Measurements from ENCODE around the gene SECISBP2.

Gene SECISBP2

DNA sequence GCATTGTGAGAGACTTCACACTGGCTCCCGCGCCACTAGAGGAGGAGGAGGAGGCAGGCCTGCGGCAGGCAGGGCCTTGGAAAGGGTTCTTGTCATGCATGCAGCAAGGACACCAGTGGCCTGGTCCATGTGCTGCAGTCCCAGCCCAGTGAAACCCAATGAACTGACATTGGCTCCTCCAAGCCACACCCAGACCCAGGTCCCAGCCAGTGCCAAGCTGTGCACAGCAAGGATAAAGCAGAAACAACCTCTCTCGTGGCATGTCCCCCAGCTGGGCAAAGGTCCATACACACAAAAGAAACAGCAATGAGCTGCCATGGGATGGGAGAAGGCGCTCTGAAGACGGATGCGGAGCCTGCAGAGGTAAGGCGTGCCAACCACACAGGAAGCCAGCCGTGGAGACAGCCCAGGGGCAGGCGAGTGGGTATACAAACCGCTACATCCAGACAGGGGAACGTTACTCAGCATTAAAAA lies 90.4 kb downstream of the SECISBP2 start:
- no peak for DNase-seq (ENCODE audit: low spot score)
